NCI-H748 treated with DMSO at 0.1 percent for 48 hours (cell line): ENCODE results near the gene PEX6.
"Not testable (repeated sequence)": the region's sequence is repeated elsewhere in the genome, so short reads cannot be mapped to it uniquely, and the experiment has no call there.

Experiments used
- DNase-seq: peaks from one replicate; lab custom pipeline; 2025; lab: John Stamatoyannopoulos, UW

The PEX6 gene

GRCh38 chr6:42978839-42979522 lies at the start of gene PEX6:
TSS of gene PEX6 (minus strand) at chr6:42979181. CDS start at chr6:42979150, 31 bp downstream.
- peak; percentile 90 for DNase-seq

- DNase-seq: no peak
These were observed 47.4 kb upstream of the PEX6 start for GRCh38 chr6:43026365-43026764.

- no peak for DNase-seq
These were observed 45.5 kb upstream of the PEX6 start for GRCh38 chr6:43024436-43024835.

- peak; percentile 59 for DNase-seq
These were observed 42.5 kb upstream of the PEX6 start, which contains the start of gene RRP36 for GRCh38 chr6:43021270-43022047. TSS of gene RRP36 (plus strand) at chr6:43021623. CDS start at chr6:43021655, 32 bp downstream.

- DNase-seq: no peak
These were observed 41.9 kb upstream of the PEX6 start for GRCh38 chr6:43020847-43021246.

- DNase-seq: no peak
These were observed 41.2 kb upstream of the PEX6 start for GRCh38 chr6:43020052-43020705.

GRCh38 chr6:43019152-43019551 lies 40.2 kb upstream of the PEX6 start:
- no peak for DNase-seq

GRCh38 chr6:43016943-43017334 lies 38.0 kb upstream of the PEX6 start:
- DNase-seq: no peak

GRCh38 chr6:43016176-43016942 lies 37.4 kb upstream of the PEX6 start:
- no peak for DNase-seq

GRCh38 chr6:43014434-43014909 lies 35.5 kb upstream of the PEX6 start:
- DNase-seq: no peak

- DNase-seq: peak; percentile 100
These were observed 35.0 kb upstream of the PEX6 start, which contains the start of the genes KLHDC3 and MEA1 for GRCh38 chr6:43013843-43014433. TSS of gene KLHDC3 (plus strand) at chr6:43014249. CDS start at chr6:43017193, 2,944 bp downstream. TSS of gene MEA1 (minus strand) at chr6:43013946. CDS start at chr6:43013813, 133 bp downstream.

- peak; percentile 38 for DNase-seq
These were observed 34.3 kb upstream of the PEX6 start for GRCh38 chr6:43013097-43013842.

- no peak for DNase-seq
These were observed 33.4 kb upstream of the PEX6 start for GRCh38 chr6:43012364-43012763.

GRCh38 chr6:43011207-43011606 lies 32.2 kb upstream of the PEX6 start:
- DNase-seq: no peak

- no peak for DNase-seq
These were observed 30.1 kb upstream of the PEX6 start for GRCh38 chr6:43009124-43009523.

- DNase-seq: no peak
These were observed 28.1 kb upstream of the PEX6 start for GRCh38 chr6:43007126-43007525.

- no peak for DNase-seq
These were observed 27.3 kb upstream of the PEX6 start for GRCh38 chr6:43006251-43006650.

- DNase-seq: no peak
These were observed 26.9 kb upstream of the PEX6 start for GRCh38 chr6:43005844-43006243.

- no peak for DNase-seq
These were observed 22.9 kb upstream of the PEX6 start for GRCh38 chr6:43001843-43002242.

- not testable (repeated sequence) for DNase-seq
These were observed 19.2 kb upstream of the PEX6 start for GRCh38 chr6:42998205-42998604.

GRCh38 chr6:42996513-42996912 lies 17.5 kb upstream of the PEX6 start:
- DNase-seq: no peak
